GM12891 (cell line): ENCODE data around the gene TRRAP.

ENCODE experiments used
- PAX5 ChIP-seq: IDR thresholded peaks from 2 replicates; pipeline ENCODE4 v1.6.1; 2011; ENCODE audit warnings: low read length, moderate library complexity, mild to moderate bottlenecking; ENCODE audit not compliant: insufficient read depth, severe bottlenecking
- POLR2AphosphoS5 ChIP-seq: IDR thresholded peaks from 2 replicates; pipeline ENCODE4 v1.6.1; 2011; ENCODE audit warnings: low read depth, low read length, control low read depth
- POU2F2 ChIP-seq: IDR thresholded peaks from 2 replicates; pipeline ENCODE4 v1.6.1; 2011; ENCODE audit warnings: low read depth, mild to moderate bottlenecking, control low read depth, low read length, moderate library complexity

DNA sequence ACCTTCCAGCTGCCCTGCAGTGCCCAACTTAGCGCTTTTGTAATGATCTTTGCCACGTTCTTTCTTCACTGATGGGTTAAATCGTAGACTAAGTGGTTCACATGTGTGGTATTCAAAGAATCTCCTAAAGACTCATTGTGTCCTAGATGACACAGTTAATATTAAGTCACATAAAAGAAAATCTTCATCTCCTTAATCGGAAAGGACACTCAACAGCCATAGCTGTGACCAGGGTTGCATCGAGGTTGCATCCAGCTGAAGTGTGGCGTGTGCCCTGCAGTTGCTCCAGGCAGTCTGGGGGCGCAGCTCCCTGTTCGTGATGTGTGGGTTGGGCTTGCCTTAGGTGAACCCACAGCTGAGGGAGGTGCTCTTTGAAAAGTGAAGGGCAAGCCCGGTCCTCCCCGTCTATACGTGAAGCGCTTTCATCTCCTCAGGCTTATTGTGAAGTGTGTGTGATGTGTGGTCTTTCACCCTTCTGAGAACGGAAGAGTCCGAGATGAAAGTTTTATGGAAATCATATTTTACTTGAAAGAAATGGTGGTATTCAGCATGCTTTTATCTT is 122.7 kb downstream of the TRRAP start:
- TF ChIP-seq POLR2AphosphoS5 (no peak), POU2F2 (no peak), PAX5 (no peak)
